Measurements from ENCODE around the gene UBLCP1.
"Not testable (repeated sequence)": the region's sequence is repeated elsewhere in the genome, so short reads cannot be mapped to it uniquely, and the experiment has no call there.

Gene UBLCP1

GRCh38 chr5:159220206-159220605 lies 42.9 kb upstream of the UBLCP1 start:
- no peak for TF ChIP-seq CTCF (conservative IDR thresholded peaks at IDR 0.05; ENCODE audit: low read length)
- DNase-seq (ENCODE audit: low read depth), result no peak
- H3K4me3 ChIP-seq (ENCODE audit: low read length), result no peak overlapping the region

GRCh38 chr5:159223469-159223868 lies 39.6 kb upstream of the UBLCP1 start:
- H3K4me3 ChIP-seq (ENCODE audit: low read length), result no peak overlapping the region
- DNase-seq (ENCODE audit: low read depth), result no peak
- TF ChIP-seq CTCF (conservative IDR thresholded peaks at IDR 0.05; ENCODE audit: low read length), result no peak

GRCh38 chr5:159224471-159224870 lies 38.6 kb upstream of the UBLCP1 start:
- DNase-seq (ENCODE audit: low read depth), result no peak
- no peak for TF ChIP-seq CTCF (conservative IDR thresholded peaks at IDR 0.05; ENCODE audit: low read length)
- no peak overlapping the region for H3K4me3 ChIP-seq (ENCODE audit: low read length)

GRCh38 chr5:159226451-159226850 lies 36.6 kb upstream of the UBLCP1 start:
- DNase-seq (ENCODE audit: low read depth), result no peak
- no peak overlapping the region for H3K4me3 ChIP-seq (ENCODE audit: low read length)
- TF ChIP-seq CTCF (conservative IDR thresholded peaks at IDR 0.05; ENCODE audit: low read length), result no peak

- no peak for DNase-seq (ENCODE audit: low read depth)
- no peak overlapping the region for H3K4me3 ChIP-seq (ENCODE audit: low read length)
- no peak for TF ChIP-seq CTCF (conservative IDR thresholded peaks at IDR 0.05; ENCODE audit: low read length)
These were observed 35.6 kb upstream of the UBLCP1 start for GRCh38 chr5:159227452-159227851.

- not testable (repeated sequence) for DNase-seq (ENCODE audit: low read depth); H3K4me3 ChIP-seq (ENCODE audit: low read length)
These were observed 35.0 kb upstream of the UBLCP1 start for GRCh38 chr5:159228097-159228496.

- DNase-seq (ENCODE audit: low read depth), result no peak
- no peak overlapping the region for H3K4me3 ChIP-seq (ENCODE audit: low read length)
- no peak for TF ChIP-seq CTCF (conservative IDR thresholded peaks at IDR 0.05; ENCODE audit: low read length)
These were observed 32.4 kb upstream of the UBLCP1 start for GRCh38 chr5:159230657-159231056.

- DNase-seq (ENCODE audit: low read depth), result no peak
- TF ChIP-seq CTCF (conservative IDR thresholded peaks at IDR 0.05; ENCODE audit: low read length), result no peak
These were observed 31.9 kb upstream of the UBLCP1 start for GRCh38 chr5:159231167-159231566.

GRCh38 chr5:159235871-159236520 lies 27.1 kb upstream of the UBLCP1 start:
- not testable (repeated sequence) for DNase-seq (ENCODE audit: low read depth); H3K4me3 ChIP-seq (ENCODE audit: low read length)

More at GRCh38 chr5:159231167-159231566, 31.9 kb upstream of the UBLCP1 start:
- H3K4me3 ChIP-seq (ENCODE audit: low read length), result no peak overlapping the region
